Panc1 (cell line): ENCODE results near the gene TMEM184A. TPM values are rescaled to one million over a fixed set of nuclear protein-coding genes. Genes with fewer than 3 reads are reported as not detected.

Source experiments
- ATAC-seq: fragments of 200-7000 bp; cut with Tn5 transposase; 2 replicates; pipeline ENCODE4 v1.9.1; 2020; ENCODE audit warnings: mild to moderate bottlenecking, moderate library complexity
- BruUV-seq: library from RNA; stranded (reverse); fragments of 400-500 nt; replicated peaks from 2 replicates; lab custom pipeline; 2021; lab: Mats Ljungman, UMichigan
- CTCF ChIA-PET: fragments of 300-600 bp; sonication (Branson Sonifier 250); formaldehyde crosslinking; loops from one replicate; lab custom pipeline; 2022; ENCODE audit warnings: antibody characterized with exemption; lab: Charles Lee
- POLR2A ChIA-PET: fragments of 300-600 bp; sonication (Branson Sonifier 250); formaldehyde crosslinking; loops from one replicate; lab custom pipeline; 2022; ENCODE audit warnings: antibody characterized with exemption; lab: Charles Lee
- DNase-seq: peaks from one replicate; pipeline ENCODE4 v3.0.0-alpha.2; 2010; ENCODE audit warnings: low read depth, low spot score
- H3K27ac ChIP-seq: 2 replicates; pipeline ENCODE4 v1.5.1; 2011; ENCODE audit warnings: mild to moderate bottlenecking, low read length, inconsistent platforms
- H3K27me3 ChIP-seq: fragments of 200-500 bp; sonication (Bioruptor generic); 2 replicates; pipeline ENCODE4 v1.6.0; 2014; ENCODE audit warnings: low read length, inconsistent platforms; ENCODE audit not compliant: control insufficient read depth, insufficient read depth
- H3K36me3 ChIP-seq: fragments of 200-500 bp; sonication (Bioruptor generic); 2 replicates; pipeline ENCODE4 v1.5.1; 2014; ENCODE audit warnings: inconsistent platforms, mild to moderate bottlenecking, low read length, moderate library complexity; ENCODE audit not compliant: control insufficient read depth, insufficient read depth
- H3K4me1 ChIP-seq: 2 replicates; pipeline ENCODE4 v1.5.1; 2011; ENCODE audit warnings: inconsistent platforms, mild to moderate bottlenecking, low read length, moderate library complexity; ENCODE audit not compliant: control insufficient read depth, insufficient read depth
- H3K4me3 ChIP-seq, 2 experiments: 2 replicates each; pipeline ENCODE4 v1.5.1; 2011 to 2012; ENCODE audit warnings: low read depth in 2 of 2, low read length in 2 of 2, mild to moderate bottlenecking in 2 of 2, inconsistent platforms in 1 of 2, moderate library complexity in 1 of 2
- H3K9me3 ChIP-seq: fragments of 200-500 bp; sonication (Bioruptor generic); 2 replicates; pipeline ENCODE4 v1.5.1; 2014; ENCODE audit warnings: low read depth, mild to moderate bottlenecking, inconsistent platforms, low read length, moderate library complexity; ENCODE audit not compliant: control insufficient read depth, insufficient read depth
- CTCF ChIP-seq: fragments of 450-650 bp; IDR thresholded peaks from 2 replicates; pipeline ENCODE4 v1.5.1; 2017; ENCODE audit warnings: mild to moderate bottlenecking
- POLR2AphosphoS5 ChIP-seq: IDR thresholded peaks from 2 replicates; pipeline ENCODE4 v1.6.1; 2012; ENCODE audit warnings: mild to moderate bottlenecking, low read depth, low read length, moderate library complexity
- REST ChIP-seq, 2 experiments: IDR thresholded peaks; 2 replicates each; pipeline ENCODE4 v1.6.1; 2011 to 2012; ENCODE audit warnings: low read depth in 2 of 2, control low read depth in 1 of 2, low read length in 1 of 2, mild to moderate bottlenecking in 1 of 2, moderate library complexity in 1 of 2; ENCODE audit not compliant: insufficient read depth in 1 of 2
- SIN3A ChIP-seq: IDR thresholded peaks from 2 replicates; pipeline ENCODE4 v1.6.1; 2012; ENCODE audit warnings: low read depth, mild to moderate bottlenecking, low read length, moderate library complexity, borderline replicate concordance; ENCODE audit not compliant: insufficient read depth
- TCF7L2 ChIP-seq: IDR thresholded peaks from 2 replicates; pipeline ENCODE4 v1.6.1; 2011; ENCODE audit warnings: mild to moderate bottlenecking, low read depth, low read length, inconsistent platforms
- in situ Hi-C: cut with HindIII; loops from 2 replicates; pipeline ENCODE4 v1.10.0; 2016; ENCODE audit warnings: low sequenced_read_pairs, low pct_unique_long_range_greater_than_20kb
- intact Hi-C: fragments of 100-400 bp; cut with micrococcal nuclease; formaldehyde crosslinking; loops from one replicate; pipeline ENCODE4 v1.10.0; 2022; ENCODE audit not compliant: unreplicated experiment
- total RNA-seq: library from RNA; stranded (reverse); gene quantifications from one replicate; pipeline ENCODE4 v1.2.1, GENCODE V29; 2021; ENCODE audit not compliant: unreplicated experiment

TMEM184A gene
- total RNA-seq, 1 experiment from 2014 or later, result 9.2 TPM

GRCh38 chr7:1537535-1538412, 18.2 kb downstream of the TMEM184A start:
- TF ChIP-seq REST (IDR thresholded peaks at IDR 0.05; ENCODE audit: insufficient read depth in 1 of 2, low read depth in 2 of 2, low read length in 1 of 2), result 0 out of 4 replicates have a peak, but pooled peaks of 1 of the 2 experiments have one; percentile 5
- no peak for TF ChIP-seq POLR2AphosphoS5
- Histone ChIP-seq H3K27me3 (no peaks in the 10 kb centered on the region), H3K36me3 (peaks cover 3% of the 10 kb centered on the region; the same call in 1 of the 2 replicates), H3K9me3 (no peaks in the 10 kb centered on the region), H3K4me1 (peaks cover 74% of the 10 kb centered on the region), H3K4me3 (peak overlapping the region; percentile 52 to 70), H3K27ac (peak overlapping the region; percentile 88)
- in situ Hi-C loops (no loop called here), intact Hi-C loops (loop anchor here (2.0 kb wide), 1 partner anchor 33 kb away; the partner anchor contains the start of gene INTS1)
- DNase-seq, result no peak
- ATAC-seq, result peak; percentile 5
- ChIA-PET CTCF (interaction anchor here (1.1 kb wide), 1 partner anchor 31 kb away, joined by 3 read pairs; no protein-coding TSS in a partner anchor), POLR2A (interaction anchor here (0.5 to 1.1 kb wide), 3 partner anchors 10 to 72 kb away, joined by 3 to 5 read pairs (median 4); no protein-coding TSS in a partner anchor)
- TSS peak; percentile 58 for BruUV-seq

- POLR2A ChIA-PET, result interaction anchor here (0.5 to 1.1 kb wide), 3 partner anchors 9 to 71 kb away, joined by 3 to 5 read pairs (median 4); no protein-coding TSS in a partner anchor
- no peaks in the 10 kb centered on the region for H3K9me3 ChIP-seq
- peaks cover 67% of the 10 kb centered on the region for H3K4me1 ChIP-seq
- peak; percentile 82 for ATAC-seq
- H3K27ac ChIP-seq, result peak overlapping the region; percentile 88
- H3K4me3 ChIP-seq, result peak overlapping the region; percentile 52 to 70
- BruUV-seq, result no TSS peak
- TF ChIP-seq POLR2AphosphoS5 (peak; percentile 52; the same call in 1 of the 2 replicates), REST (IDR thresholded peaks at IDR 0.05; ENCODE audit: insufficient read depth in 1 of 2, low read depth in 2 of 2, low read length in 1 of 2) (0 out of 4 replicates have a peak, but pooled peaks of 1 of the 2 experiments have one; percentile 10), TCF7L2 (peak; percentile 85), CTCF (no peak), SIN3A (peak; percentile 88; the same call in 1 of the 2 replicates)
- no peak for DNase-seq
- H3K27me3 ChIP-seq, result no peaks in the 10 kb centered on the region
- H3K36me3 ChIP-seq, result peaks cover 3% of the 10 kb centered on the region; the same call in 1 of the 2 replicates
- in situ Hi-C loops (no loop called here), intact Hi-C loops (loop anchor here (2.0 kb wide), 1 partner anchor 32 kb away; the partner anchor contains the start of gene INTS1)
- CTCF ChIA-PET, result interaction anchor here (1.0 to 1.1 kb wide), 2 partner anchors 30 to 34 kb away, joined by 3 to 5 read pairs; no protein-coding TSS in a partner anchor
Measured at GRCh38 chr7:1536743-1537534, 19.1 kb downstream of the TMEM184A start.
